ENCODE data around the gene DNAJC12. TPM values are rescaled to one million over a fixed set of nuclear protein-coding genes. Genes with fewer than 3 reads are reported as not detected.

The DNAJC12 gene
- not detected for total RNA-seq
- 0.19 TPM for polyA plus RNA-seq (2013, experiment 1 of 2)
- 0.41 TPM for polyA plus RNA-seq (2013, experiment 2 of 2)
- 0 to 4.4 (median 0.22) reads per million in 172 experiments for total RNA-seq

DNA sequence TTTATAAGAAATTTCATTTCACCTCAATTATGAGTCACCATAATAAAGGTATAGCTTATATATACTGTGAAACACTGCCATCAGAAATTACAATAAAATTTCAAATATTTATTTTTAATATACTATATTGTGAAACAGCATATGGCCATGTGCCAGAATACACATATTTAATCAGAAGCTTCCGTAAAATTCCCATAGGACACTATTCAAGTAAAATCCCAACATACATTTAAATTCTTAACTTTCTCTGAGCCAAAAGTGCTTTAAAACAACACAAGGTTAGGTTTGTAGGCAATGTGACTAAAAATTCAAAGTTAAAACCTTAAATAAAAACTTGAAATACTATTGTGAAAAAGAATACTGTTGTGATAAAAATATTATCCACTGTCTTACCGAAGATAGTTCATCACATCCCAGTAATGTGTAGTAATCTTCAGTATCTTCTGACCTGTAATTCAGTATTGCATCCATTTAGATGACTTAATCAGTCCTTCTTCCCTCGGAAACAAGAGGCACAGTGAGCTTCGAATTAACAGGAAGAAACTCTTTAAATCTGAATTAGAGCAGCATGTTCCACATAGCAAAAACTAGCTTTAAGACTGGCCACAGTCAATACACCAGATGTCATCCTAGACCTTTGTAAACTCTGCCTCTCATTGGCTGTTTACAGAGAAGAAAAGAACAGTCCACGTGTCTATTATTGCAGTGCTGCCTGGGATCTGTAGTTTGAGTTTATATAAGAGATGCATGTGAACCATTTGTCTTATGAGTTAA, at the start of gene DNAJC12:
TSS of gene DNAJC12 (minus strand) at position 648 of the 774 bp plus-strand sequence. CDS start at position 471, 177 bp downstream.
- H3K4me1 ChIP-seq (ENCODE audit: insufficient read depth, low read length): no peaks in the 10 kb centered on the region
- intact Hi-C loops (cut with DNase I, micrococcal nuclease): no loop called here
- no peaks in the 10 kb centered on the region for H3K27me3 ChIP-seq (ENCODE audit: control insufficient read depth in 1 of 2, insufficient read depth in 2 of 2, low read length in 2 of 2)
- ATAC-seq (ENCODE audit: poor library complexity): peak; percentile 95
- H3K4me3 ChIP-seq (ENCODE audit: low read length): no peak within 1 kb of the TSS
- no peak within 1 kb of the TSS for H3K27ac ChIP-seq (ENCODE audit: low read depth in 1 of 2, low read length in 2 of 2)
- H3K27ac Mint-ChIP-seq: no peak within 1 kb of the TSS
- POLR2A ChIA-PET: interaction anchor here (1.4 kb wide), 1 partner anchor 74 kb away, joined by 3 read pairs; no protein-coding TSS in a partner anchor
- peaks cover 0 to 5% of the 10 kb centered on the region in 2 experiments for H3K9me3 ChIP-seq (ENCODE audit: control insufficient read depth in 1 of 2, insufficient read depth in 1 of 2, low read length in 2 of 2)
- H3K27me3 Mint-ChIP-seq: no peaks in the 10 kb centered on the region
- H3K4me1 Mint-ChIP-seq (ENCODE audit: low read depth): peaks cover 6% of the 10 kb centered on the region
- H3K36me3 Mint-ChIP-seq (ENCODE audit: low read depth): no peaks in the 10 kb centered on the region
- CTCF ChIA-PET: no interaction called here
- peak in 3 of 14 experiments; percentile 19 to 42 (median 41) for DNase-seq
- TF ChIP-seq, protein P1, sequence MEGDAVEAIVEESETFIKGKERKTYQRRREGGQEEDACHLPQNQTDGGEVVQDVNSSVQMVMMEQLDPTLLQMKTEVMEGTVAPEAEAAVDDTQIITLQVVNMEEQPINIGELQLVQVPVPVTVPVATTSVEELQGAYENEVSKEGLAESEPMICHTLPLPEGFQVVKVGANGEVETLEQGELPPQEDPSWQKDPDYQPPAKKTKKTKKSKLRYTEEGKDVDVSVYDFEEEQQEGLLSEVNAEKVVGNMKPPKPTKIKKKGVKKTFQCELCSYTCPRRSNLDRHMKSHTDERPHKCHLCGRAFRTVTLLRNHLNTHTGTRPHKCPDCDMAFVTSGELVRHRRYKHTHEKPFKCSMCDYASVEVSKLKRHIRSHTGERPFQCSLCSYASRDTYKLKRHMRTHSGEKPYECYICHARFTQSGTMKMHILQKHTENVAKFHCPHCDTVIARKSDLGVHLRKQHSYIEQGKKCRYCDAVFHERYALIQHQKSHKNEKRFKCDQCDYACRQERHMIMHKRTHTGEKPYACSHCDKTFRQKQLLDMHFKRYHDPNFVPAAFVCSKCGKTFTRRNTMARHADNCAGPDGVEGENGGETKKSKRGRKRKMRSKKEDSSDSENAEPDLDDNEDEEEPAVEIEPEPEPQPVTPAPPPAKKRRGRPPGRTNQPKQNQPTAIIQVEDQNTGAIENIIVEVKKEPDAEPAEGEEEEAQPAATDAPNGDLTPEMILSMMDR (IDR thresholded peaks at IDR 0.05): no peak
- H3K9me3 Mint-ChIP-seq: no peaks in the 10 kb centered on the region
- no peak within 1 kb of the TSS for H3K4me3 Mint-ChIP-seq
- no peaks in the 10 kb centered on the region for H3K36me3 ChIP-seq (ENCODE audit: insufficient read depth, low read length)

GRCh38 chr10:67884842-67885670, 47.1 kb upstream of the DNAJC12 start:
- intact Hi-C loops (cut with DNase I, micrococcal nuclease): loop anchor here (1.0 to 10.0 kb wide), 6 partner anchors 30 to 1070 kb away; partner anchors contain the start of genes HERC4 (in 2 of the 2) and DDX21 (in 1 of the 2)
- H3K27me3 Mint-ChIP-seq: no peaks in the 10 kb centered on the region
- Histone ChIP-seq H3K27ac (ENCODE audit: low read depth in 1 of 2, low read length in 2 of 2) (peak overlapping the region; percentile 68 to 78), H3K27me3 (ENCODE audit: control insufficient read depth in 1 of 2, insufficient read depth in 2 of 2, low read length in 2 of 2) (no peaks in the 10 kb centered on the region), H3K4me3 (ENCODE audit: low read length) (peak overlapping the region; percentile 87), H3K4me1 (ENCODE audit: insufficient read depth, low read length) (peaks cover 24% of the 10 kb centered on the region), H3K9me3 (ENCODE audit: control insufficient read depth in 1 of 2, insufficient read depth in 1 of 2, low read length in 2 of 2) (no peaks in the 10 kb centered on the region), H3K36me3 (ENCODE audit: insufficient read depth, low read length) (peaks cover 33% of the 10 kb centered on the region)
- CTCF ChIA-PET: interaction anchor here (0.5 to 0.9 kb wide), 2 partner anchors 30 to 206 kb away, joined by 3 read pairs; no protein-coding TSS in a partner anchor
- POLR2A ChIA-PET: interaction anchor here (0.6 to 4.7 kb wide), 13 partner anchors 20 to 463 kb away, joined by 3 to 50 read pairs (median 6); partner anchors contain the start of genes HERC4, HNRNPH3 and PBLD
- TF ChIP-seq, protein P1 (IDR thresholded peaks at IDR 0.05): no peak
- H3K9me3 Mint-ChIP-seq: no peaks in the 10 kb centered on the region
- ATAC-seq (ENCODE audit: poor library complexity) (peak; percentile 71), DNase-seq (peak; percentile 55 to 90 (median 74))
- H3K27ac Mint-ChIP-seq: peak overlapping the region; percentile 91
- peak overlapping the region; percentile 94 for H3K4me3 Mint-ChIP-seq
- peaks cover 50% of the 10 kb centered on the region for H3K36me3 Mint-ChIP-seq (ENCODE audit: low read depth)
- peaks cover 51% of the 10 kb centered on the region for H3K4me1 Mint-ChIP-seq (ENCODE audit: low read depth)

DNA sequence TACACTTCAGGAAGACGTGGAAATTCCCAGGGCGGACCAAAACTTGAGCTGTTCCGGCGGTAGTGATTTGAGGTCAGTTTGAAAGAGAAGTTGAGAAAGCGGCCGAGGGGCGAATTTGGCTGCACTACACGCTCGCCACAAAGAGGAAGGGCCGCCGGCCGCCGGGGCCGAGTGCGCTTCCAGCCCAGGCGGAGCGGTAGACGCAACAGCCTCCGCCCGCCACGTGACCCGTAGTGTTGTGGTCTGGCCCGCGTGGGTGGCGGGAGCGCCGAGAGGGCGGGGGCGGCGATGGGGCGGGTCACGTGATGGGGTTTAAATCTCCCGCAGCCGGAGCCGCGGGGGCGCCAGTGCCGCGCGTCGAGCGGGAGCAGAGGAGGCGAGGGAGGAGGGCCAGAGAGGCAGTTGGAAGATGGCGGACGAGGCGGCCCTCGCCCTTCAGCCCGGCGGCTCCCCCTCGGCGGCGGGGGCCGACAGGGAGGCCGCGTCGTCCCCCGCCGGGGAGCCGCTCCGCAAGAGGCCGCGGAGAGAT, 46.4 kb upstream of the DNAJC12 start, which contains the start of gene SIRT1:
TSS of gene SIRT1 (plus strand) at position 344 of the 529 bp plus-strand sequence. CDS start at position 410, 66 bp downstream.
- Histone ChIP-seq H3K4me1 (ENCODE audit: insufficient read depth, low read length) (peaks cover 24% of the 10 kb centered on the region), H3K4me3 (ENCODE audit: low read length) (peak within 1 kb of the TSS; percentile 87), H3K27ac (ENCODE audit: low read depth in 1 of 2, low read length in 2 of 2) (peak within 1 kb of the TSS; percentile 78 to 82), H3K9me3 (ENCODE audit: control insufficient read depth in 1 of 2, insufficient read depth in 1 of 2, low read length in 2 of 2) (no peaks in the 10 kb centered on the region), H3K36me3 (ENCODE audit: insufficient read depth, low read length) (peaks cover 27% of the 10 kb centered on the region), H3K27me3 (ENCODE audit: control insufficient read depth in 1 of 2, insufficient read depth in 2 of 2, low read length in 2 of 2) (no peaks in the 10 kb centered on the region)
- H3K9me3 Mint-ChIP-seq: no peaks in the 10 kb centered on the region
- H3K4me1 Mint-ChIP-seq (ENCODE audit: low read depth): peaks cover 46% of the 10 kb centered on the region
- ATAC-seq (ENCODE audit: poor library complexity) (peak; percentile 70), DNase-seq (peak; percentile 88 to 97 (median 92))
- intact Hi-C loops (cut with DNase I, micrococcal nuclease): loop anchor here (2.0 to 10.0 kb wide), 5 partner anchors 34 to 1070 kb away; partner anchors contain the start of genes HERC4 (in 2 of the 2) and DDX21 (in 1 of the 2)
- TF ChIP-seq, protein P1 (IDR thresholded peaks at IDR 0.05): no peak
- peak within 1 kb of the TSS; percentile 91 for H3K27ac Mint-ChIP-seq
- H3K27me3 Mint-ChIP-seq: no peaks in the 10 kb centered on the region
- H3K4me3 Mint-ChIP-seq: peak within 1 kb of the TSS; percentile 95
- CTCF ChIA-PET: interaction anchor here (0.8 to 1.1 kb wide), 2 partner anchors 16 to 29 kb away, joined by 3 to 4 read pairs; no protein-coding TSS in a partner anchor
- peaks cover 45% of the 10 kb centered on the region for H3K36me3 Mint-ChIP-seq (ENCODE audit: low read depth)
- POLR2A ChIA-PET: interaction anchor here (1.0 to 4.7 kb wide), 6 partner anchors 8 to 448 kb away, joined by 5 to 50 read pairs (median 22); partner anchors contain the start of genes HERC4, HNRNPH3 and PBLD
